GM12874 (cell line): ENCODE measurements around the gene DENND1B.

Experiments used
- TF ChIP-seq, protein P1 (sequence below): IDR thresholded peaks from 2 replicates; pipeline ENCODE4 v1.5.1; 2011; ENCODE audit warnings: low read depth, mild to moderate bottlenecking, control low read depth, low read length, moderate library complexity; ENCODE audit not compliant: insufficient read depth

DENND1B gene

DNA sequence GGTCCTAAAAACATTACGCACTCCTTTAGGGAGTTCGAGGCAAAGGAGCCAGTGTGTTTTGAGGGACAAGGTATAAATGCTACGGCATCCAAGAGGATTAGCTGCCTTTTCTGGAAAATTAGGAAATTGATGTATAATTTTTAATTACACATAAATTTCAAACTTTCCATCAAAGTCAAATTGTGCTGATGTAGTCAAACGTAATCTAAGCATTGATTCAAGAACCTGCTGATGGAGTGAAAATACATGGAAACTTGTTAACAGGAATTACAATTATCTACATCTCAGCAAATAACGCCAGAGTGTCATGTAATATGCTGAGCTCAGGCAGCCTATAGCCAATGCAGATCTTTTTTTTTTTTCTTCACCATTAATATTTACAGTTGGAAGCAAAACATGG is 312.7 kb downstream of the DENND1B start:
- TF ChIP-seq, protein P1, sequence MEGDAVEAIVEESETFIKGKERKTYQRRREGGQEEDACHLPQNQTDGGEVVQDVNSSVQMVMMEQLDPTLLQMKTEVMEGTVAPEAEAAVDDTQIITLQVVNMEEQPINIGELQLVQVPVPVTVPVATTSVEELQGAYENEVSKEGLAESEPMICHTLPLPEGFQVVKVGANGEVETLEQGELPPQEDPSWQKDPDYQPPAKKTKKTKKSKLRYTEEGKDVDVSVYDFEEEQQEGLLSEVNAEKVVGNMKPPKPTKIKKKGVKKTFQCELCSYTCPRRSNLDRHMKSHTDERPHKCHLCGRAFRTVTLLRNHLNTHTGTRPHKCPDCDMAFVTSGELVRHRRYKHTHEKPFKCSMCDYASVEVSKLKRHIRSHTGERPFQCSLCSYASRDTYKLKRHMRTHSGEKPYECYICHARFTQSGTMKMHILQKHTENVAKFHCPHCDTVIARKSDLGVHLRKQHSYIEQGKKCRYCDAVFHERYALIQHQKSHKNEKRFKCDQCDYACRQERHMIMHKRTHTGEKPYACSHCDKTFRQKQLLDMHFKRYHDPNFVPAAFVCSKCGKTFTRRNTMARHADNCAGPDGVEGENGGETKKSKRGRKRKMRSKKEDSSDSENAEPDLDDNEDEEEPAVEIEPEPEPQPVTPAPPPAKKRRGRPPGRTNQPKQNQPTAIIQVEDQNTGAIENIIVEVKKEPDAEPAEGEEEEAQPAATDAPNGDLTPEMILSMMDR: no peak
